ENCODE measurements around the gene TPD52L1. TPM values are rescaled to one million over a fixed set of nuclear protein-coding genes. Genes with fewer than 3 reads are reported as not detected.

TPD52L1 gene
- total and polyA plus RNA-seq, 2 of the 13 experiments (the other 11 are each of a cell fraction or from before 2014, with no cell fraction given), result 0.49 to 0.53 TPM

GRCh38 chr6:125153391-125154117 is at the start of gene TPD52L1 (continued):
- peak; percentile 38; the same call in 1 of the 2 replicates for TF ChIP-seq PATZ1 (CRISPR knock-in tag; IDR thresholded peaks at IDR 0.05)
- peak; percentile 76 for TF ChIP-seq ZNF547 (CRISPR knock-in tag; IDR thresholded peaks at IDR 0.05)
- TF ChIP-seq ZNF781 (CRISPR knock-in tag; IDR thresholded peaks at IDR 0.05; ENCODE audit: borderline replicate concordance, not compliant biosample characterization), result peak; percentile 28
- TF ChIP-seq ZSCAN25 (CRISPR knock-in tag; IDR thresholded peaks at IDR 0.05), result no peak
- peak; percentile 60; the same call in 1 of the 2 replicates for TF ChIP-seq HINFP (CRISPR knock-in tag; IDR thresholded peaks at IDR 0.05; ENCODE audit: low read depth)
- no peak; the same call in 1 of the 2 replicates for TF ChIP-seq ETV6 (CRISPR knock-in tag; conservative IDR thresholded peaks at IDR 0.05)
- peak; percentile 72 for TF ChIP-seq MYPOP (CRISPR knock-in tag; IDR thresholded peaks at IDR 0.05)
- peak; percentile 59 to 89; a peak in 3 of 4 replicates for TF ChIP-seq HMGXB4 (CRISPR knock-in tag; IDR thresholded peaks at IDR 0.05; ENCODE audit: borderline replicate concordance in 1 of 2, low read depth in 1 of 2)
- peak; percentile 68; the same call in 1 of the 2 replicates for TF ChIP-seq KDM3A (CRISPR knock-in tag; IDR thresholded peaks at IDR 0.05; ENCODE audit: low read depth)
- 0 out of 2 replicates have a peak, but pooled peaks have one; percentile 37 for TF ChIP-seq SPEN (CRISPR knock-in tag; IDR thresholded peaks at IDR 0.05; ENCODE audit: low read depth)
- TF ChIP-seq CBX2 (IDR thresholded peaks at IDR 0.05; ENCODE audit: low read depth, low read length), result no peak
- peak; percentile 64; the same call in 1 of the 2 replicates for TF ChIP-seq CBX2 (CRISPR knock-in tag; IDR thresholded peaks at IDR 0.05; ENCODE audit: low read depth)
- peak; percentile 78; the same call in 1 of the 2 replicates for TF ChIP-seq ZNF644 (CRISPR knock-in tag; IDR thresholded peaks at IDR 0.05; ENCODE audit: low read depth)
- peak; percentile 70 for TF ChIP-seq GATAD2A (CRISPR knock-in tag; IDR thresholded peaks at IDR 0.05)
- peak; percentile 22; the same call in 1 of the 2 replicates for TF ChIP-seq ZBTB33 (CRISPR knock-in tag; IDR thresholded peaks at IDR 0.05)
- TF ChIP-seq HOMEZ (CRISPR knock-in tag; IDR thresholded peaks at IDR 0.05; ENCODE audit: low read depth), result 0 out of 2 replicates have a peak, but pooled peaks have one; percentile 55
- TF ChIP-seq ESRRA (CRISPR knock-in tag; IDR thresholded peaks at IDR 0.05; ENCODE audit: low read depth), result 0 out of 2 replicates have a peak, but pooled peaks have one; percentile 22
- 0 out of 2 replicates have a peak, but pooled peaks have one; percentile 20 for TF ChIP-seq TAF1 (CRISPR knock-in tag; IDR thresholded peaks at IDR 0.05)
